IPS-11a (cell line): ENCODE data around the gene TBC1D22A.

Experiments used
- H3K4me3 ChIP-seq: one replicate; pipeline ENCODE4 v1.5.1; 2013; ENCODE audit warnings: low read depth, low read length, control low read depth

TBC1D22A gene

DNA sequence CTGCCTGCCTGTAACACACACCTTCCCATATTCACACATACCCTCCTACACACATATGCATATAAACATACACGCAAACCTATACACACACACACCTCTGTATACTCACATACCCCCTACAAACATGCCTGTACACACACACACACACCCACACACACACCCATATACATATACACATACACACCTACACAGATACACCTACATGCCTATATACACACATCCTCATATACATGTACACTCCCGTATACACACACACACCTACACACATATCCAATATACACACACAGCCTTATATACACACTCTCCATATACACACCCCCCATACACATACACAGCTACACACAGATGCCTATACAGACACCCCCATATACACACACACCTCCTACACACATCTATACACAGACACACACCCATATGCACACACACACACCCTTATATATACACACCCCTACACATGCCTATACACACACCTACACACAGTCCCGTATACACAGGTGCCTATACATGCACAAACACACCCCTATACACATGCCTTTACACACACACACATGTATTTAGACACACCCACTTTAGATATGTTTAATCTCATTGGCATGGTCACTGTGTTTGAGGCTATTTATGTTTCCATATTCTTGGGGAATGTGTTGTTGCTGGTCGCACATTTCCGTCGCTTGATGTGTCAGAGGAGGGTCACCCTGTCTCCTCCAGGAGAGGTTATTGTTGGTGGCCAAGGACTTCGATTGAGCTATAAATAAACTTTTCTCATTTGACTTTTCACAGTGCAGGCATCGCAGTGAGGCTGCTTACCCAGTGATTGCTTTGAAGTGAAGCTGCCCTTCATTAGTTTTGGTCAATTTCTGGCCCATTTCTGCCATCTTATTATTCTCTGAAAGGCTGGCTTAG is 243.3 kb downstream of the TBC1D22A start:
- H3K4me3 ChIP-seq = no peak overlapping the region

DNA sequence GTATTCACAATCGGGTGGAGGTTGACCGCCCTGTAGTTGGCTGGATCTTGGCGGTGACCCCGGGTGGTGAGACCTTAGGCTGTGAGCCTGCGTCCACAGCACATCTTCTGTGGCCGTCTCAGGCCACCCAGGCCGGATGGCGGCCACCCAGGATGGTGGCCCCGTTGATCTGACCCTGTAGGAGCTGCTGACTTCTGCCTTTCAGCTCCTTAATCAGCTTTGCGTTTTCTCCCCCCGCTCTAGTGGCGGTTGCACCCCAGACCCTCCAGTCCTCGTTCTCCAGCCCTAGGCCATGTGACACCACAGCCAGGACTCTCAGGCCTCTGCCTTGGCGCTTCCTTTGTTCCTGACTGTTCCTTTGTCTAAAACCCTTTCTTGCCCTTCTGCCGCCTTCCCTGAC is 244.0 kb downstream of the TBC1D22A start:
- H3K4me3 ChIP-seq = no peak overlapping the region

DNA sequence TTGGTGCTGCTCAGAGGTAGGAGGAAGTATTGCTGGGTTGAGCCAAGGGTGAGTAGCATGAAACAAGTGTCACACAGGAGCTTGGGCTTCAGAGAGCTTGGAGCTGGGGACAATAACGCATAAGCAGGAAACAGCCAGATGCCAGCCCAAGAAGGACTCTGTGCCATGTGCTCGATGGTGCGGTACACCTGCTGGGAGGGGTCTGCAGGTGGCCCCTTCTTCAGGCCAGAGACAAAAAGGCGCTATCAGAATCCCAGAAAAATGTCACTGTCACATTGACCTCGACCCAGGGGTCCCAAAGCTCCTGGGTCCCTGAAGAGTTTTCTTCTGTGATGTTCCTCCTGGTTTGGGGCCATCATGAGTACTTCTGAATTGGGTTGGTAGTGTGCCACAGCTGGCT is 244.4 kb downstream of the TBC1D22A start:
- H3K4me3 ChIP-seq = no peak overlapping the region

DNA sequence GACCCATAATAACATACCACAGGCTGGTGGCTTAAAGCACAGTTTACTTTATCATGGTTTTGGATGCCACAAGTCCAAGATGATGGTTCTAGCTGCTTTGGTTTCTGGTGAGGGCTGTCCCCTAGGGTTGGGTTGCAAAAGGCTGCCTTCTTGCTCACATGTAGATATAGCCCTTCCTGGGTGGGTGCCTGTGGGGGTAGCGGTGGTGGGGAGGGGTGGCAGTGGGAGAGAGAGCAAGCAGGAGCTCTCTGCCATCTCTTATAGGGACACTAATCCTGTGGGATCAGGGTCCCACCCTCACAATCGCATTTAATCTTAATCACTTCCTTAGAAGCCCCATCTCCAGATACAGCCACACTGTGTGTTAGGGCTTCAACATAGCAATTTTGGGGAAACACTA is 245.0 kb downstream of the TBC1D22A start:
- no peak overlapping the region for H3K4me3 ChIP-seq

DNA sequence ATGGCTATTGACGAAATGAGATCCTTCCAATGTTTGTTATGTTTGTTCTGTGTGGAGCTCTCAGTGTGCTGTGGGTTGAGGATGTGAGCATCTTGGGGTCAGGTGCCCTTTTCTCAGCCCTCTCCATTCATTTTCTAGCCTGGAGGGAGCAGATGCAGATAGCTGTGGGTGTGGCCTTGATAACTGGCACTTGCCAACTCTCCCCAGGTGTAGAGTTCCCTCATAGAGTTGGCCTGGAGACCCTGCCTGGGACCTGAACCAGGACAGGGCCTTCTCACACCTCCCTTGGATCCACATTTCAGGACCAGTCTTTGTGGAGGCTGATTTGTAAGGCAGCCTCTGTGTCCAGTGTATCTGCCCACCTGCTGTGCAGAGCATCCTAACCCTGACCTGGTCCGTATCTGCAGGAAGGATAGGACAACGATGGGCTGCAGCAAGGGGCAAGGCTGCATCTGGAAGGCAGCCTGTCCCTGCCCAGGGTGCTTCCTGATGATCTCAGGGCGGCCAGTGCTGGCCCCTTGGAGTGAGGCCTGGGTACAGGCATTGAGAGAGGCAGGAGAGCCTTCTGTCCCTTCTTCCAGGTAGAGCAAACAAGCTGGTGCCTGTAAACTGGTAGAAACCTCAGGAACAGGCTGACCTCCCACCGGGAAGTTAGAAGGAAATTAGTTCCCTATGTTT is 245.9 kb downstream of the TBC1D22A start:
- no peak overlapping the region for H3K4me3 ChIP-seq

DNA sequence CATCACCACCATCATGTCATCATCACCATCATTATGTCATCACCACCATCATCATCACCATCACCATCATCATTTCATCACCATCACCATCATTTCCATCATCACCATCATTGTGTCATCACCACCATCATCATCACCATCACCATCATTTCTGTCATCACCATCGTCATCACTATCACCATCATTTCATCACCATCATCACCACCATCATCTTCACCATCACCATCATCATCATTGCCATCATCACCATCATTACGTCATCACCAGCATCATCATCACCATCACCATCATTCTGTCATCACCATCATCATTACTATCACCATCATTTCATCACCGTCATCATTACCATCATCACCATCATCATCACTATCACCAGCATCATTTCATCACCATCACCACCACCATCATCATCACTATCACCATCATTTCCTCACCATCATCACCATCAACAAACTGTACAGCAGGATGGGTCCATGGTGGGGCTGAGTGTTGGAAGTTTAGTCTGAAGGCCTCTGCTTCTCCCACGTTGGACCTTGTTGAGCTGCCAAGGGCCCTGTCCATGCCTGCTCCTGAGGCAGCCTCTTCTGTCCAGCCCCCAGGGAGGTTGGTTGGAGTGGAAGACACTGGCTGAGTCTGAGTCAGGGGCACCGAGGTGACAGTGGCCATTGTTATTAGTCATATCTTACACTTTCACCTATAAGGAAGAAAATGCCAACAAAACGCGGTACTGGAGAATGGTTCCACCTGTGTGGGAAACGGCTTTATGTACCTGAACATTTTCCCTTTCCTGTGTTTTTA is 247.1 kb downstream of the TBC1D22A start:
- no peak overlapping the region for H3K4me3 ChIP-seq

DNA sequence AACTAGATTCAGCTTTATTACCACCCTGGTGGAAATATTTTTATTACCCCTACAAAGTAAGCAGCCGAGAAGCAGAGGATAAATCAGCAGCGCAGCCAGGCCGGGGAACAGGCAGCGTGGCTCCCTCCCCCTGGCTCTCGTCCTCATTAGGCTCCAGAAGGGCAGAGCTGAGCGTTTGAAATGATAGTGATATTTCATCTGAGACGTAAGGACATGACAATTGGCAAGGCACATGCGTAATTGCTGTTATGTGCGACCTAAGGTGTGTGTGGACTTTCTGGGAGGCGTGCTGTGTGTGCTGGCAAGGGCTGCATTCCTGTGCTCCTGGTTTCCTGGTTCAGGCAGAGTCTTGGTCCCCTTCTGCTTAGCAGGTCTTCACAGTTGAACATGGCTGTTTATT is 247.8 kb downstream of the TBC1D22A start:
- no peak overlapping the region for H3K4me3 ChIP-seq

DNA sequence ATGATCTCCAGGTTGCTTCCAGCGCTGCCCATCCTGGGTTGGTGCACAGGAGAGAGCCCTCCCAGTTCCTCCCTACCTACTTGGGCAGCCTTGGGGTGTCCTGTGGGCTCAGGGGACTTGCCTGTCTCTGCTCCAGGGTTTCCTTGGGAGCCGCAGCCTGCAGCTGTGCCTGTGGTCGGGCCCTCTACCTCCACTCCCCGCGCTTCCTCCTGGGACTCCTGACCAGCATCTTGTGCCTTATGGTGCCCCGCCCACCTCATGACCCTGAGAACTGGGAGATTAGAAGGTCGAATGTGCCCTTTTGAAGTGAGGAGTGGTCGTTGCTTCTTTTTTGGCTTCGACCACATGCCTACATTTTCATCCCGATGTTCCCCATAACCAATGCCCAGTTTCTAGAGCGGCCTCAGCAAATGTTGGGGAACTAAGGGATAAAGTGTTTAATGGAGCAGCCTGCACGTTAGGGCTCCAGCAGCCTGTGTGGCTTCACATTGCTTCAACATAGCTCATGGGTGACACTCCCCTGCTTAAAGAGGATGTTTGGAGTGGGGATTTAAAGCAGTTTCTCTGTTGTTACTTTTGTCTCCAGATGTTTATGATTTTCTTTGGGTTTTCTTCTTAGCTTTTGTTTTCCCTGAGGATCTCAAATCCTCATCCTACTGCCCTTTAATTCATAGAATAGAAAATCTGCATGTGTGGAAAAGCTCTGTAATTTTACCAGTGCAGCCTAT is 248.8 kb downstream of the TBC1D22A start:
- no peak overlapping the region for H3K4me3 ChIP-seq

DNA sequence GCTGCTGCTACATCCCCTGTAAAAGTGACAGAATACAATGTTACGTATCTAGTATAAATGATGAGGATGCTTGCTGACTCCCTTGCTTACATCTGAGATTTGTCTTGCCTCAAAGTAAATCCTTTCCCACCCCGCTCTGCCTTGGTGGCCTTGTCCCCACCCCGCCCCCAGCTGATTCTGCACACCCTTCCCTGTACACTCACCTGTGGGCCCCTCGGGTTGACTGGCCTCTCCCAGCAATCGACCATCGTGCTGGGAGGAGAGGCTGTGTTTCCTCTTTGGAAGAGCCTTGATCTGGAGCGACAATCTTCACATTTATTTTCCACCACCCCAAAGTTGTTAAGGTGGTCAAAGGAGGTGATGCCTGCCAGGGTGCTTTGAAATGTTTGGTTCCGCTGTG is 249.4 kb downstream of the TBC1D22A start:
- no peak overlapping the region for H3K4me3 ChIP-seq

DNA sequence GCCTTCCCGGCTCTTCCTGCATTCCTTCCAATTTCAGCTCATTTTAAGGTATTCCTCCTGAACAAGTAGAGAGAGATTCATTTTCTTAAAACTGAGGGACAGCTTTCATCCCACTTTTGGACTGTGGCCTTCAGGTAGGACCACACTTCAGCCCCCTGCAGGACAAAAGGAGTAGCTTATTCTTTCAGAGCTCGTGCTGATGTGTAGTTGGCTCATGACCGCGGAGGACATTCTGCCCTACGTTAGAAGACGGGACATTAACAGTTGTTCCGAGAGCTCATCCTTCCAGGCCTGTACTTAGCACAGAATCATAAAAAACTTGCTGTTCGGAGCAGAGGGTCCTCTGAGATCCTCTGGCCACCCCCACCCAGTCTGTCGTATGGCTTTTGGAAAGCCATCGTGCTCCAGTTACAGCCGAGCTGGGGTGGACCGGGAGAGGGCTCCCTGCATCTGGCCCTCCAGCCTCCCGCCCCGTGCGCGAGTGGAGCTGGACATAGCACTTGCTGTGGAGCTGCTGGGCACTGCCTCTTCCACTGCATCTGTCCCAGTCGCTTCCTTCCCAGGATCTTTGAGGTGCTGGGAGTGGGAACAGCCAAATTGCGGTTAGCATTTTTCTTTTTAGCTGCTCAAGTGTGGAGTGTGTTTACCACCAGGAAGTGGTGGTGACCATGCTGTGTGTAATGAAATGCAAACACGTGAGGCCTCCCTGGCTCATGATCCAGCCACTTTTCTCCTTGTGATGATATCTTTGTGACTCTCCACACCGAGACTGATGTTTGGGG is 250.3 kb downstream of the TBC1D22A start:
- no peak overlapping the region for H3K4me3 ChIP-seq

DNA sequence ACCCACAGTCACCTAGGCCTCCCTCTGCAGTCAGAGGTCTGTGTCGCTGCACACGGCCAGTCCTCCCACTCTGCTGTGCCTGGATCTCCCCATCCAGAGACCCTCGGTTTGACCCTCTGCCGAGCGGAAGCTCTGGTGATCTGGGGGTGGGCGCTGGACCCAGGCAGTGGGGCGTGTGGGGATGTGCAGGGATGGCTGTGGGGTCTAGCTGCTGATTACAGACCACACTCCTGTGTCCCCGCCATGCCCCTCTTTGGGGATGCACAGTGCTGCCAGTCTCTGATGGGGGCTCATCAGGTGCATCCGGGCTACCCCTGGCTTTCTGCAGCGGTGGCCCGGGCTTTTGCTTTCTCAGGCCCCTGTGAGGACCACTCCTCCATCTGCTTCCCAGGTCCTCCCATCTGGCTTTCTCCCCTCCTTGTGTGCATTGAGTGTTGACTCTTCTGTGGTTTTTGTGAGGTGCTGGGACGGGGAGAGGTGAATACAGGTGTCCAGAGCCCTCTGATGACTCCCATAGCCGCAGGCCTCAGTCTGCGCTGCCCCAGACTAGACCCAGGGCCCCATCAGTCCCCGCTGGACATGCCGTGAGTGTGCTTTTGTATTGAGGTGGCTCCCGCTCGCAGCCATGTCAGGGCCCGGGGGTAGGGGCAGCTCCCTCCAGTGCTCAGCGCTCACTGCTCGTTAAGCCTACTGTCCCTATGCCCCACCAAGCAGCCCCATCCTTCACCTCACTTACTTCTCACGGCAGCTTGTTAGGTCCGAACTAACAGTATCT is 251.6 kb downstream of the TBC1D22A start:
- no peak overlapping the region for H3K4me3 ChIP-seq

DNA sequence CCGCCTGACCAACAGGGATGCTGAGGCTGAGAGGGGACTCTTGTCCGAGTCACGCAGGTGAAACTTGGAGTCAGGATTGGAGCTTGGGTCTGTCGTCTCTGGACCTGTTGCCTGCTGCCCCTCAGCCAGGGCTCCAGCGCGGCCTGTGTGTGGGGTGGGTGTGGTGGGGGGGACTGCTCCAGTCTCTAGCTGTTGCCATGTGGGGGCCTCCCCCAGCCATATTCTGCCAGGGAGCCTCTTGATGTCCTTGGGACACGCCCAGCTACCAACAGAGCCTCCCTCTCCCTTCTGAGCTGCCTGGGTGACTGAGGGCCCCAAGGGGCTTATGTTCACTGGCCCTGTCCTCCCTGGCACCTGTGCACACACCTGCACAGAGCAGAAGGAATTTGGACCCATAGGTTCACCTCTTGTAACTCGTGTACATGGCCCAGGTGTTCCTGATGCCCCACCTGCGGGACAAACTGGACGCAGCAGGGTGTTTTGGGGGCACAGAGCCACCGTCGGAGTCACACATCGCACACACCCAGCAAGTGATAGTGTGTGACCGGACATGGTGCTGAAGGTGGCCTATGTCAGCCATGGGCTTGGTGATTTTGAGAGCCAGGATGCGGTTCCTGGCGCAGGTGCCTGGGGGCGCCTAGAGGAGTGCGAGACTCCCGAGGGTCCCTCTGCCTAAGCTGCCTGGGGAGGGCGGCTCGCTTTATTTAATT is 252.3 kb downstream of the TBC1D22A start:
- H3K4me3 ChIP-seq = no peak overlapping the region

DNA sequence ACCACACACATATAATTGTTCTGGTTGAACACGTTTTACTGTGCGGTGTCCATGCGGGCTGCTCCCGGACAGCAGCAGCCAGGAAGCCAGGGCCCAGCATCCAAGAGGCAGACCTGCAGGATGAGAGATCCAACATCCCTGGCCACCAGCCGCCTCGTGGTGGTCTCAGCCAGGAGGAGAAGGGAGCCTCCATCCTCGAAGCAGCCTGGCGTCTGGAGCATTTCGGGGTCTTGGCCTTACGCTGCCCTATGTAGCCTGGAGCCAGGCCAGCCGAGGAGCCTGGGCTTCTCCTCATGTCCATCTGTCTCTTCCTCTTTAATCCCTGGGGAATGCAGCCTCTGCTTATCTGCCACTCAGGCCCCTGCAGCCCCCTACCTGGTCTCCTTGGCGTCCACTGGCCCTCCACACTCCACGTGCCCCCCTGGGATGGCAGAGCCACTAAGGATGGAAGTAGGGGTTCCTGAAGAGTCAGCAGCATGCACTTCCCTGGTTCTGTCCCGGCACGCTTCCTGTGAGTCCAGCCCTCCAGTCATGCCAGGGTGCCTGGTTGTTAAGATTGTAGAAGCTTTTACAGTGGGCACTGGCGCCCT is 253.2 kb downstream of the TBC1D22A start:
- no peak overlapping the region for H3K4me3 ChIP-seq

DNA sequence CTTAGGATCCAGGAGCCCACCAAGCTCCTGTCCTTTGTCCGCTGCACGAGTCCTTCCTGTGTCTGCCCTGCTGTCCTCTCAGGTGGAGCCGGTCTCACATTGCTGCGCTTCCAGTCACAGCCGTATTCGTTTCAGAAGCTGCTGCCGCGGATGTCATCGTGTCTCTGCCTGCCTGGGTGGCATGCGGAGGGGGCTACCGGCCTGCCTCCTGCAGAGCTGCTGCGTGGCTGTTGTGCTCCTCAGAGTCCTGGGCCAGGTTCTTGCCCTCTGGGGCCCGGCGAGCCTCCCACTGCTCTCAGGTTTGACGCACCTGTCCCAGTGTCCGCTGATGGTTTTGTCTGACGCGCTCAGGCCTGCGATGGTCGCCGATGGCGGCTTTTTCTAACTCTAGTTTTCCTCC is 254.2 kb downstream of the TBC1D22A start:
- no peak overlapping the region for H3K4me3 ChIP-seq

DNA sequence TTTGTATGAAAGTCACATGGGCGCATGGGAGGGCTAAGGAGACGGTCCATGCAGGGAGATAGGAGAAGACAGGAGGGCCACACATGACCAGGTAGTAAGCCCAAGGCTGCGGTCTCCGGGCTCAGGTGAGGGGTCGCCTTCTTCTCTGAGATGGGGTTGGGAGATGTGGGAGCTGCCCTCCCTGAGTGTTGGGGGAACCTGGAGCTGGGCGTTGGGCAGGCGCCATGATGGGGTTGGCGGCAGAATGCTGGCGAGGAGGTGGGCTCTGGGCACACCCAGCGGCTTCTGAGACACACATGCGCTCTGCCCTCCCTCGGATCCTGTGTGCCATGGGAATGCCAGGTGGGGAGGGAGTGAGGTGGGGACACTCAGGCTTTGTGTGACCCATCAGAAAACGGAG is 254.8 kb downstream of the TBC1D22A start:
- no peak overlapping the region for H3K4me3 ChIP-seq

DNA sequence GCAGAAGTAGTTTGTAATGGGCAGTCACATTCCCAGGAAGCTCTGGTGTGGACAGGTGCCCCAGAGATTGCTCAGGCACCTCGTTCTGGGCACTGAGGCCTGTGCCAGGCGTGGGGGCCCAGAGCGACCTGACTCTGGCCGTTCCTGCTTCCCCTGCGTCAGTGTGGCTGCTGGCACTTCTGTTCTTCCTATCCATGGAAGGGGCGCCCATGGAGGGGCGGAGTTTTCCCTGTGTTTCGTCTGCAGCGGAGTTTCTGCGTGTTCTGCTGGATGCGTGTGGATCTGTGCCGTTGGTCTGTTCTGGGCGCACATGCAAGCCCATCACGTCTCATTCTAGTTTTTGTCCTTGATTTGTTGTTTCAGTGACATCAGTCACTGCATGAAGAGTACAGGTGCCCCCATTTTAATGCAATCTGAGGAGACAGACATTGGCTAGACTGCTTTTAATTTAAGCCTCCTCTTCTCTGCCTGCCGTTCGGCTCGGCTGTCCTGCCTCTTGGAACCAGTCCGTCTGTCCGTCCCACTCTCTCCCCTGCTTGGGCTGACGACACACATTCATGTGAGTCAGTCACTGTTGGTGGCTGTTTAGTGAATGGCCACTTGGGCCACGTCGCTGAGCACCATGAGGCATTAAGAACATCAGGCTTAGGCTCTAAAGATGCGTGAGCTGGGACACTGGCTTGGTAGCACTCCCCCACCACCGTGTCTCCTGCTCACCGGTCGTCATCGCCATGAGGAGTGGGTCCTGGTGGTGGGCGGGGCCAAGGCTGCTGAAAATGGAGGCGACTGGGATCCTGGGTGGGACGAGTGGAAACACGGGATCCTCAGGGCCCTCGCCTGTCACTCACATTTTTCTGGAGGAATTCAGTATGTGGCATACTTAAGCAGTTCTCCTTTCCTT is 255.8 kb downstream of the TBC1D22A start:
- no peak overlapping the region for H3K4me3 ChIP-seq

DNA sequence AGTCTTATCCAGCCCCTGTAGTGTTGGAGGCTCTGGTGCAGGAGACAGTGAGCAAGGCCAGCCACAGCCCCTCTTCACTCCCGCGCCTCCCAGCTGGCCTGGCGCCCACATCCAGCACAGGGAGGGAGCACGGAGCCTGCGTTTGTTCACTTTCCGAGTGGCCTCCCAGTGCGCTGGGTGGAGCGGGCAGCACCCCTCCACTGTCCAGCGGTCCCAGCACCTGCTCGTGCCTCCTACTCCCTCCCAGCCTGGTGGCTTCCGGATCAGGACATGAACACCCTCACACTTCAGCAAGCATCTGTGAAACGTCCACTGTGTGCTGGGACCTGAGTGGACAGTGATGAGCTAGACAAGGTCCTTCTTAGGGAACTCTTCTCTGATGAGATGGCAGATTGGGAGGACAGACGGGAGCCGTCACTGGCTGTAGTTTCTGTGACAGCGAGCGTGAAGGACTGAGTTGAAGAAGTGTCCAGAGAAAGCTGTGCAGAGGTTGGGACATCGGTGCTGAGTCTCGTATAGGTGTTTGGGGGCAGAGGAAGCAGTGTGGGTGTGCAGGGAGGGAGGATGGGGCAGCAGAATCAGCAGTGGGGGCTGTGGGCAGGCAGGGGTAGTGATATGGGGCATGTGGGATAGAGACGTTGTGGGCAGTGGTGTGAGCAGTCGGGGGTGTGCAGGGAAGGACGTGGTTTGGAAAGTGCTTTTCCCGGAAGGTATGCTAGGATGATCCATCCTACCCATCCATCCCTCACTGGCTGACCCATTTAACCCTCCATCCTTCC is 256.8 kb downstream of the TBC1D22A start:
- H3K4me3 ChIP-seq = no peak overlapping the region
